ENCODE measurements around the gene FBLN7.
"Not testable (repeated sequence)": the region's sequence is repeated elsewhere in the genome, so short reads cannot be mapped to it uniquely, and the experiment has no call there.

FBLN7 gene

DNA sequence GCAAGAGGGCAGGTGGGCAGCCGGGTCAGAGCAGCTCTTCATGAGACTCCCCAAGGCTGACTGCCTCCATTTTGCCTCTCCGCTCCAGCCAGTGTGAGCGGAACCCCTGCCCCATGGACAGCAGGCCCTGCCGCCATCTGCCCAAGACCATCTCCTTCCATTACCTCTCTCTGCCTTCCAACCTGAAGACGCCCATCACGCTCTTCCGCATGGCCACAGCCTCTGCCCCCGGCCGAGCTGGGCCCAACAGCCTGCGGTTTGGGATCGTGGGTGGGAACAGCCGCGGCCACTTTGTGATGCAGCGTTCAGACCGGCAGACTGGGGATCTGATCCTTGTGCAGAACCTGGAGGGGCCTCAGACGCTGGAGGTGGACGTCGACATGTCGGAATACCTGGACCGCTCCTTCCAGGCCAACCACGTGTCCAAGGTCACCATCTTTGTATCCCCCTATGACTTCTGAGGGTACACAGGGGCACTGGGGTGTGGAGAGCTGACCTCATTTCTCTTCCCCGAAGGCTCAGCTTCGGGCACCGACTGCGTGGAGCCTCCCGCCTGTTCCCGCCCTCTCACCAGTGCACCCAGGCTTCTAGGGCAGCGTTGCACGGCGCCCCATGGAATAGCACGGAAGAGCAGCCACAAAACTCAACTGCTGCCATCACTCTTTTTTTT lies 49.0 kb downstream of the FBLN7 start:
- DNase-seq, result no peak

DNA sequence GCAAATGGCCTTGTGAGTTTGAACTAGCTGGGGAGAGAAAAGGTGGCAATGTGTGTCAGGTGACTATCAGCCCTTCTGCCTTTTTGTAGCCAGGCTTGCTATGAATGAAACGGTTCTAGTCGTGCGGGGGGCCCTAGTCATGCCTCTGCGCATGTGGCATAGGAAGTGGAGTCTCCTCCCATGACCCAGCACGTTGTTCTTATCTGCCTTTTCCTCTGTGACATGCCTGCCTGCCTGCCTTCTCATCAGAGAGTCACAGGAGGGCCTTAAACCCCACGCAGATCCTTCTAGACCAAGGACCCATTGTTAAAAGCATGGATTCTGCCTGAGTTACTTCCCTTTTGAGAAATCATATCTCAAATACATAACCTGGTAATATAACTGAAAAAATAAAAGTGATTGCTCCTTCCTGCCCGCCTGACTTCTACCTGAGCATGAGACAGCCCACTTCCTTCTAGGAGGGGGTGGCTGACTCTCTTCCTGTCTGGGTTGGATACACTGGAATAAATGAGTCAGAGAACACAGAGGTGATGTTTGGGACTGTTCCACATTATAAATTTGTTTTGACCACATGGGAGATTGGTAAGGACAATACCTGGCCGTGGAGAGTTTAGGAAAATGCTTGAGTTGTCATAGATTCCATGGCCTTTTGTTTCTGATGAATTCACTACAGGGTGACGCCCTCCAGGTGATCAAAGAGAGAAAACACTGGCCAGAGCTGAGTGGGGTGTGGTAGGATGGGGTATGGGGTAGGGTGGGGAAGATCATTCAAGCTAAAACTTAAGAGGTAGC lies 49.8 kb downstream of the FBLN7 start:
- DNase-seq, result peak; percentile 77 to 84

- no peak for DNase-seq
These were observed 50.9 kb downstream of the FBLN7 start for GRCh38 chr2:112189001-112189556.

- no peak for DNase-seq
These were observed 55.8 kb downstream of the FBLN7 start for GRCh38 chr2:112194028-112194427.

GRCh38 chr2:112194482-112194881 lies 56.3 kb downstream of the FBLN7 start:
- no peak for DNase-seq

- no peak for DNase-seq
These were observed 57.1 kb downstream of the FBLN7 start for GRCh38 chr2:112195167-112195766.

GRCh38 chr2:112195950-112196349 lies 57.8 kb downstream of the FBLN7 start:
- no peak for DNase-seq

- no peak for DNase-seq
These were observed 59.7 kb downstream of the FBLN7 start for GRCh38 chr2:112197868-112198267.

DNA sequence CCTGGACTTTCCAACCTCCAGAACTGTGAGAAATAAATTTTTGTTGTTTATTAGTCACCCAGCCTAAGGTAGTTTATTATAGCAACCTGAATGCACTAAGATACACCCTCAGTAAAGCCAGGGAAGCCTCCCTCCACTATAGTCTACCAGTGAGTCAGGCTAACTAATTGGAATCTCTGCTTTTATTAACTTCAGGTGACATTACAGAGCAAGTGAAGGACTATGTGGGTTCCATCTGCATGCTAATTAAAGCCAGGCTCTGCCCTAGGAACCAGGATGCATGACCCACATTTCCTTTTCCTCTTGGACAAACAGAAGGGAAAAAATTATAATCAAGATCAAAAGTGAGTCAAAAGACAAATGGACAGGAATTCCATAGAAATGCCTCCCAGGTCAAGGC lies 60.6 kb downstream of the FBLN7 start:
- no peak for DNase-seq

DNA sequence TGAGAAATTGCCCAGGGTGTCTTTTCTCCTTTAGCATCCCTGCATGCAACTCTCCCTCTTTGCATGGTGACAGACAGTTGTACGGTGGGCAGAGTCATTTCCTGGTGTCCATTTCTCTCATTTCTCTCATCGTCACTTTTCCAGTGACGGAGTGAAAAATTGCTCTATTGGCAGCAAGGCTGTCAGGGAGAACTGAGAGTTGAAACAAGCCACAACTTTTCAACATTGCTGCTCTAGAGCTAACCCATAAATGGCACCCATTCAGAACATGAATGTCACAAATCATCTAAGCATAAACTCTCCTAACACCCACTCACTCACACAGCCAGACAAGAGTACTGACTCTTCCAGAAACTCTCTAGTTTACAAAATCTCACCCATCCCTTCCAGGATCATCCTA lies 61.0 kb downstream of the FBLN7 start:
- no peak for DNase-seq

- no peak for DNase-seq
These were observed 63.7 kb downstream of the FBLN7 start for GRCh38 chr2:112201696-112202430.

- no peak for DNase-seq
These were observed 66.2 kb downstream of the FBLN7 start for GRCh38 chr2:112204411-112204810.

- not testable (repeated sequence) for DNase-seq
These were observed 69.7 kb downstream of the FBLN7 start for GRCh38 chr2:112207905-112208304.

- DNase-seq, result no peak
These were observed 78.0 kb downstream of the FBLN7 start for GRCh38 chr2:112216167-112216566.

DNA sequence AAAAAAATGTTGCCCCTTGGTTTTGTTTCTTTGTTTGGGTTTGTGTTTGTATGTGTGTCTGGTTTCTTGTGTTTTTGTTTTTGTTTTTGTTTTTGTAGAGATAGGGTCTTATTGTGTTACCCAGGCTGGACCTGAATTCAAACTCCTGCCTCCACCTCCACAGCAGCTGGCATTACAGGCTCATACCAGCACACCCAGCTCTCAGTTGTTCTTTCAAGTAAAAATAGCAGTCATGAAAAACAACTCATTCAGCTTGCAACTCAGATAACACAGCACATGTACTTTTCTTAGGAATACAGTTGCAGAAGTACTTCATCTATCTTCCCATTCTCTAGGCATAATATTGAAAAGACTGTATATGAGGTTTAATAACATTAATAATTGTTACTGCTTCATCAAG lies 79.7 kb downstream of the FBLN7 start:
- no peak for DNase-seq

DNA sequence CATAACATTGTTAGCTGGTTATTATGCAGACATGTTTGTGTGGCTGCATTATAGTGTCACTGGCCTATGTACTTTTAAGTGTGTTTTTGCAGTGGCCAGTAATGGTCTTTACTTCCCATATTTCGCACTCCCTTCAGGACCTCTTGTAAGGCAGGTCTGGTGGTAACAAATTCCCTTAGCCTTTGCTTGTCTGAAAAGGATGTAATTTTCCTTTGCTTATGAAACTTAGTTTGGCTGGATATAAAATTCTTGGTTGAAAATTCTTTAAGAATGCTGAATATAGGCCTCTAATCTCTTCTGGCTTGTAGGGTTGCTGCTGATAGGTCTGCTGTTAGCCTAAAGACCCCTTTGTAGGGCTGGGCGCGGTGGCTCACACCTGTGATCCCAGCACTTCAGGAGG lies 82.0 kb downstream of the FBLN7 start:
- no peak for DNase-seq

- no peak for DNase-seq
These were observed 82.6 kb downstream of the FBLN7 start for GRCh38 chr2:112220831-112221230.

- DNase-seq, result no peak
These were observed 91.2 kb downstream of the FBLN7 start for GRCh38 chr2:112229348-112229747.

DNA sequence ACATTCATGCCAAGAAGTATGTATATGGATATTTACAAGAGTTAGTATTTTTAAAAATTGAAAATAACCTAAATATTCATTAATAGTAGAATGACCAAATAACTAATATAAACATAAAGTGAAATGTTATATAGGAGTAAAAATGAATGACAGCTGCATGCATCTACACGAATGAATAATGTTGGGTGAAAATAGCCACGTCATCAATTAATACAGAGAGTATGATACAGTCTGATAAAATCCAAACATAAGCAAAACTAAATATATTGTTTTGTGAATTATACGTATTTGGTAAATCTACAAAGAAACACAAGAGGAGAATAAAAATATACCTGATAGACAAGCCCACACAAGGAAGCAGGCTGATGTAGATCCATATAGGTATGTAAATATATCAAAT lies 92.2 kb downstream of the FBLN7 start:
- no peak for DNase-seq
